DOHH2 (cell line): ENCODE measurements around the gene CDH18.

Experiments used
- H3F3A ChIP-seq: fragments of 200-600 bp; sonication (generic), shearing (Covaris generic); 2 replicates; pipeline ENCODE4 v1.6.0; 2016; ENCODE audit warnings: antibody characterized with exemption, mild to moderate bottlenecking; ENCODE audit not compliant: control insufficient read depth, insufficient read depth
- H3K27ac ChIP-seq: fragments of 200-600 bp; sonication (generic); 2 replicates; pipeline ENCODE4 v1.5.1; 2014; ENCODE audit warnings: low read depth, mild to moderate bottlenecking, low read length, moderate library complexity
- H3K27me3 ChIP-seq: fragments of 200-600 bp; sonication (generic); 2 replicates; pipeline ENCODE4 v1.6.1; 2014; ENCODE audit warnings: mild to moderate bottlenecking, low read length, mixed read lengths; ENCODE audit not compliant: control insufficient read depth
- H3K36me3 ChIP-seq: fragments of 200-600 bp; sonication (generic); 2 replicates; pipeline ENCODE4 v1.6.1; 2014; ENCODE audit warnings: mild to moderate bottlenecking, low read length, moderate library complexity, mixed read lengths; ENCODE audit not compliant: control insufficient read depth
- H3K4me1 ChIP-seq: fragments of 200-600 bp; sonication (generic); 2 replicates; pipeline ENCODE4 v1.6.1; 2014; ENCODE audit warnings: mild to moderate bottlenecking, low read length, mixed read lengths; ENCODE audit not compliant: control insufficient read depth
- H3K4me2 ChIP-seq: fragments of 200-600 bp; sonication (generic); 2 replicates; pipeline ENCODE4 v1.6.0; 2014; ENCODE audit warnings: mild to moderate bottlenecking, low read length, moderate library complexity
- H3K4me3 ChIP-seq: fragments of 200-600 bp; sonication (generic); 2 replicates; pipeline ENCODE4 v1.5.1; 2014; ENCODE audit warnings: mild to moderate bottlenecking, low read length, mixed read lengths
- H3K79me2 ChIP-seq: fragments of 200-600 bp; sonication (generic); 2 replicates; pipeline ENCODE4 v1.6.1; 2014; ENCODE audit warnings: mild to moderate bottlenecking, low read length, mixed read lengths; ENCODE audit not compliant: control insufficient read depth
- H3K9me2 ChIP-seq: fragments of 200-600 bp; sonication (generic); replicated peaks from 2 replicates; pipeline ENCODE4 v1.6.1; 2014; ENCODE audit warnings: mild to moderate bottlenecking, low read length, mixed read lengths; ENCODE audit not compliant: control insufficient read depth
- H3K9me3 ChIP-seq: fragments of 200-600 bp; sonication (generic); 2 replicates; pipeline ENCODE4 v1.6.1; 2014; ENCODE audit warnings: antibody characterized with exemption, low read length, mixed read lengths; ENCODE audit not compliant: control insufficient read depth, insufficient read depth
- H4K20me1 ChIP-seq: fragments of 200-600 bp; sonication (generic); 2 replicates; pipeline ENCODE4 v1.6.0; 2014; ENCODE audit warnings: low read depth, mild to moderate bottlenecking, antibody characterized with exemption, low read length, moderate library complexity; ENCODE audit not compliant: control insufficient read depth, insufficient read depth
- EZH2phosphoT487 ChIP-seq: fragments of 200-600 bp; sonication (generic); IDR thresholded peaks from 2 replicates; pipeline ENCODE4 v1.6.1; 2017; ENCODE audit warnings: borderline replicate concordance, mild to moderate bottlenecking, antibody characterized with exemption, low read length, moderate library complexity, mixed read lengths
- TF ChIP-seq, protein P1 (sequence below): fragments of 200-600 bp; sonication (generic); IDR thresholded peaks from one replicate; pipeline ENCODE4 v1.5.1; 2014; ENCODE audit warnings: antibody characterized with exemption, mild to moderate bottlenecking, low read depth, low read length; ENCODE audit not compliant: poor library complexity, severe bottlenecking

The CDH18 gene

GRCh38 chr5:19424506-19424905 is 563.5 kb downstream of the CDH18 start:
- Histone ChIP-seq H3K9me3 (no peaks in the 10 kb centered on the region; the same call in 1 of the 2 replicates), H3K4me3 (no peak overlapping the region), H3K79me2 (no peaks in the 10 kb centered on the region), H3K36me3 (no peaks in the 10 kb centered on the region), H3K4me2 (no peak overlapping the region), H3K27me3 (no peaks in the 10 kb centered on the region), H3F3A (no peaks in the 10 kb centered on the region), H3K4me1 (no peaks in the 10 kb centered on the region), H3K9me2 (no peaks in the 10 kb centered on the region), H4K20me1 (no peaks in the 10 kb centered on the region), H3K27ac (no peak overlapping the region)
- TF ChIP-seq, protein P1, sequence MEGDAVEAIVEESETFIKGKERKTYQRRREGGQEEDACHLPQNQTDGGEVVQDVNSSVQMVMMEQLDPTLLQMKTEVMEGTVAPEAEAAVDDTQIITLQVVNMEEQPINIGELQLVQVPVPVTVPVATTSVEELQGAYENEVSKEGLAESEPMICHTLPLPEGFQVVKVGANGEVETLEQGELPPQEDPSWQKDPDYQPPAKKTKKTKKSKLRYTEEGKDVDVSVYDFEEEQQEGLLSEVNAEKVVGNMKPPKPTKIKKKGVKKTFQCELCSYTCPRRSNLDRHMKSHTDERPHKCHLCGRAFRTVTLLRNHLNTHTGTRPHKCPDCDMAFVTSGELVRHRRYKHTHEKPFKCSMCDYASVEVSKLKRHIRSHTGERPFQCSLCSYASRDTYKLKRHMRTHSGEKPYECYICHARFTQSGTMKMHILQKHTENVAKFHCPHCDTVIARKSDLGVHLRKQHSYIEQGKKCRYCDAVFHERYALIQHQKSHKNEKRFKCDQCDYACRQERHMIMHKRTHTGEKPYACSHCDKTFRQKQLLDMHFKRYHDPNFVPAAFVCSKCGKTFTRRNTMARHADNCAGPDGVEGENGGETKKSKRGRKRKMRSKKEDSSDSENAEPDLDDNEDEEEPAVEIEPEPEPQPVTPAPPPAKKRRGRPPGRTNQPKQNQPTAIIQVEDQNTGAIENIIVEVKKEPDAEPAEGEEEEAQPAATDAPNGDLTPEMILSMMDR: no peak
- TF ChIP-seq EZH2phosphoT487: no peak
